Measurements from ENCODE around the gene MAS1L.

DNA sequence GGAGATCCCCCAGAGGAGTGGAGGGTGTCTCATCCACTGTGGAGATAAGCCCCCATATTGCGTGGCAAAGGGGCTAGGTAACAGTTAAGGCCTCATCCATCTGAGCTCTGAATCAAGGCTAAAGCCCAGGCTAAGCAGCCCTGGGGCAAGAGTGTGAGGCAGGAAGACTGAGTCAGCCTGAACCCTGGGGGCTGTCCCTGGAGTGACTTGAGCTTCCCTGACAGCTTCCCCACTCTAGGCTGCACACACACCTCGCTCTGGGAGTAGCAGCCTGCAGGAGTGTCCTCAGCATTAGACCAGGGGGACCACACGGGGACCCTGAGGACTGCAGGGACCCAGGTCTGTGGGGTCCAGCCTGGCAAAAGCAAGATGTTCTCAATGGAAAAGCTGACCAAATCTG is 43.9 kb upstream of the MAS1L start:
- TF ChIP-seq, protein P1, sequence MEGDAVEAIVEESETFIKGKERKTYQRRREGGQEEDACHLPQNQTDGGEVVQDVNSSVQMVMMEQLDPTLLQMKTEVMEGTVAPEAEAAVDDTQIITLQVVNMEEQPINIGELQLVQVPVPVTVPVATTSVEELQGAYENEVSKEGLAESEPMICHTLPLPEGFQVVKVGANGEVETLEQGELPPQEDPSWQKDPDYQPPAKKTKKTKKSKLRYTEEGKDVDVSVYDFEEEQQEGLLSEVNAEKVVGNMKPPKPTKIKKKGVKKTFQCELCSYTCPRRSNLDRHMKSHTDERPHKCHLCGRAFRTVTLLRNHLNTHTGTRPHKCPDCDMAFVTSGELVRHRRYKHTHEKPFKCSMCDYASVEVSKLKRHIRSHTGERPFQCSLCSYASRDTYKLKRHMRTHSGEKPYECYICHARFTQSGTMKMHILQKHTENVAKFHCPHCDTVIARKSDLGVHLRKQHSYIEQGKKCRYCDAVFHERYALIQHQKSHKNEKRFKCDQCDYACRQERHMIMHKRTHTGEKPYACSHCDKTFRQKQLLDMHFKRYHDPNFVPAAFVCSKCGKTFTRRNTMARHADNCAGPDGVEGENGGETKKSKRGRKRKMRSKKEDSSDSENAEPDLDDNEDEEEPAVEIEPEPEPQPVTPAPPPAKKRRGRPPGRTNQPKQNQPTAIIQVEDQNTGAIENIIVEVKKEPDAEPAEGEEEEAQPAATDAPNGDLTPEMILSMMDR (IDR thresholded peaks at IDR 0.05) = no peak
- TF ChIP-seq CEBPB (IDR thresholded peaks at IDR 0.05) (no peak), ZC3H11A (IDR thresholded peaks at IDR 0.05) (no peak), RFX5 (IDR thresholded peaks at IDR 0.05) (no peak), ZFP36 (IDR thresholded peaks at IDR 0.05; ENCODE audit: borderline replicate concordance, partially characterized antibody) (no peak)

All from A549 (cell line).